HepG2 (cell line): Measurements from ENCODE around the gene DHRS1. TPM values are rescaled to one million over a fixed set of nuclear protein-coding genes. Genes with fewer than 3 reads are reported as not detected.

Experiments
- DZIP1 ChIP-seq: sonication (generic); formaldehyde crosslinking; IDR thresholded peaks from 2 replicates; pipeline ENCODE4 v1.5.0; 2020; ENCODE audit warnings: mild to moderate bottlenecking, missing genetic modification reagents
- GABPA ChIP-seq, 2 experiments: IDR thresholded peaks; 2 replicates each; pipeline ENCODE4 v1.6.1; 2011 to 2016; ENCODE audit warnings: low read depth in 2 of 2, low read length in 1 of 2, missing biosample characterization in 1 of 2, missing genetic modification characterization in 1 of 2
- MED13 ChIP-seq: sonication (generic); formaldehyde crosslinking; IDR thresholded peaks from 2 replicates; pipeline ENCODE4 v1.5.0; 2020; ENCODE audit warnings: missing genetic modification reagents
- MNT ChIP-seq: fragments of 450-650 bp; IDR thresholded peaks from 2 replicates; pipeline ENCODE4 v1.6.1; 2016
- RARG ChIP-seq: sonication (generic); formaldehyde crosslinking; IDR thresholded peaks from 2 replicates; pipeline ENCODE4 v1.4.0; 2020; ENCODE audit warnings: low read depth, mild to moderate bottlenecking, missing genetic modification reagents
- RCOR2 ChIP-seq: IDR thresholded peaks from 2 replicates; pipeline ENCODE4 v1.6.1; 2016; ENCODE audit warnings: missing biosample characterization, missing genetic modification reagents
- SNAPC5 ChIP-seq: sonication (generic); formaldehyde crosslinking; IDR thresholded peaks from 2 replicates; pipeline ENCODE4 v1.8.1; 2023; ENCODE audit warnings: mild to moderate bottlenecking, missing genetic modification reagents, borderline replicate concordance
- SOX6 ChIP-seq, 2 experiments: fragments of 450-650 bp in 1 of 2; sonication (generic) in 1 of 2; formaldehyde crosslinking in 1 of 2; IDR thresholded peaks; 2 replicates each; pipeline versions ENCODE4 v1.4.0 to v1.6.1; 2017 to 2020; ENCODE audit warnings: antibody characterized with exemption in 1 of 2, mild to moderate bottlenecking in 1 of 2, missing genetic modification reagents in 1 of 2
- SPEN ChIP-seq: sonication (generic); formaldehyde crosslinking; IDR thresholded peaks from 2 replicates; pipeline ENCODE4 v1.5.1; 2020; ENCODE audit warnings: low read depth, mild to moderate bottlenecking, missing genetic modification reagents
- THYN1 ChIP-seq: sonication (generic); formaldehyde crosslinking; IDR thresholded peaks from 2 replicates; pipeline ENCODE4 v1.8.1; 2023; ENCODE audit warnings: low read depth, mild to moderate bottlenecking, moderate library complexity, missing genetic modification reagents, borderline replicate concordance
- ZNF160 ChIP-seq: sonication (generic); formaldehyde crosslinking; IDR thresholded peaks from 2 replicates; pipeline ENCODE4 v1.8.0; 2022; ENCODE audit warnings: mild to moderate bottlenecking, inconsistent platforms, missing genetic modification reagents
- ZNF326 ChIP-seq: sonication (generic); formaldehyde crosslinking; IDR thresholded peaks from 2 replicates; pipeline ENCODE4 v1.4.0; 2020; ENCODE audit warnings: missing genetic modification reagents, borderline replicate concordance
- ZNF33B ChIP-seq: sonication (generic); formaldehyde crosslinking; IDR thresholded peaks from 2 replicates; pipeline ENCODE4 v1.5.1; 2020; ENCODE audit warnings: mild to moderate bottlenecking, missing genetic modification reagents
- ZNF605 ChIP-seq: sonication (generic); formaldehyde crosslinking; IDR thresholded peaks from 2 replicates; pipeline ENCODE4 v1.8.0; 2022; ENCODE audit warnings: mild to moderate bottlenecking, missing genetic modification reagents
- ZNF737 ChIP-seq: sonication (generic); formaldehyde crosslinking; IDR thresholded peaks from 2 replicates; pipeline ENCODE4 v1.5.0; 2020; ENCODE audit warnings: missing genetic modification reagents, mild to moderate bottlenecking, borderline replicate concordance
- ZSCAN25 ChIP-seq: sonication (generic); formaldehyde crosslinking; IDR thresholded peaks from 2 replicates; pipeline ENCODE4 v1.8.0; 2022; ENCODE audit warnings: mild to moderate bottlenecking, missing genetic modification reagents
- polyA plus RNA-seq, 8 experiments: library from polyadenylated mRNA; depleted of rRNA in 3 of 8; stranded (reverse) in 7 of 8; unstranded in 1 of 8; fragments of >200 nt; fragmentation: Illumina TruSeq in 4 of 8; extraction: Trizol in 4 of 8; gene quantifications; 2 replicates each; pipeline versions ENCODE4 v1.2.1 to v1.2.3, GENCODE V29; 2011 to 2016; ENCODE audit warnings: low read depth in 4 of 8, missing spikeins in 1 of 8, mixed read lengths in 1 of 8; ENCODE audit not compliant: insufficient read depth in 1 of 8
- total RNA-seq, 5 experiments: library from RNA; depleted of rRNA; stranded (reverse); fragments of >200 nt; fragmentation: Illumina TruSeq; extraction: Trizol; gene quantifications; 2 replicates each; pipeline ENCODE4 v1.2.3, GENCODE V29; 2016; ENCODE audit warnings: low read depth in 1 of 5

The DHRS1 gene
- total and polyA plus RNA-seq, 2 of the 13 experiments (the other 11 are each of a cell fraction or from before 2014, with no cell fraction given), result 49.8 to 60.8 TPM

GRCh38 chr14:24315243-24315806 lies 15.7 kb upstream of the DHRS1 start (continued):
- TF ChIP-seq MNT, result no peak
- TF ChIP-seq RARG (CRISPR knock-in tag), result no peak
- peak; percentile 94; the same call in 1 of the 2 replicates for TF ChIP-seq ZNF737 (CRISPR knock-in tag)
- TF ChIP-seq DZIP1, result no peak
- no peak for TF ChIP-seq RCOR2 (CRISPR knock-in tag)
- peak; percentile 84 for TF ChIP-seq ZSCAN25 (CRISPR knock-in tag)
- no peak for TF ChIP-seq MED13
- TF ChIP-seq ZNF33B (CRISPR knock-in tag), result peak; percentile 44; the same call in 1 of the 2 replicates
- 0 out of 2 replicates have a peak, but pooled peaks have one; percentile 18 for TF ChIP-seq SPEN
- TF ChIP-seq THYN1 (CRISPR knock-in tag), result peak; percentile 91; the same call in 1 of the 2 replicates
- TF ChIP-seq ZNF605 (CRISPR knock-in tag), result peak; percentile 56
- TF ChIP-seq SNAPC5, result no peak
- no peak for TF ChIP-seq GABPA (IDR thresholded peaks at IDR 0.05; ENCODE audit: low read depth, low read length)
- no peak for TF ChIP-seq GABPA (CRISPR knock-in tag; IDR thresholded peaks at IDR 0.05; ENCODE audit: low read depth)
- 0 out of 2 replicates have a peak, but pooled peaks have one; percentile 9 for TF ChIP-seq ZNF160 (CRISPR knock-in tag)
- peak; percentile 82; the same call in 1 of the 2 replicates for TF ChIP-seq ZNF326 (CRISPR knock-in tag)
- TF ChIP-seq SOX6 (IDR thresholded peaks at IDR 0.05), result no peak
- TF ChIP-seq SOX6 (CRISPR knock-in tag; IDR thresholded peaks at IDR 0.05), result no peak; the same call in 1 of the 2 replicates
